ENCODE measurements around the gene RAPGEF6.

Gene RAPGEF6

GRCh38 chr5:131541071-131541470, 94.0 kb downstream of the RAPGEF6 start:
- DNase-seq = no peak

- DNase-seq = no peak
Measured at GRCh38 chr5:131539251-131539650, 95.8 kb downstream of the RAPGEF6 start.

- DNase-seq = no peak
Measured at GRCh38 chr5:131538177-131538593, 96.8 kb downstream of the RAPGEF6 start.

DNA sequence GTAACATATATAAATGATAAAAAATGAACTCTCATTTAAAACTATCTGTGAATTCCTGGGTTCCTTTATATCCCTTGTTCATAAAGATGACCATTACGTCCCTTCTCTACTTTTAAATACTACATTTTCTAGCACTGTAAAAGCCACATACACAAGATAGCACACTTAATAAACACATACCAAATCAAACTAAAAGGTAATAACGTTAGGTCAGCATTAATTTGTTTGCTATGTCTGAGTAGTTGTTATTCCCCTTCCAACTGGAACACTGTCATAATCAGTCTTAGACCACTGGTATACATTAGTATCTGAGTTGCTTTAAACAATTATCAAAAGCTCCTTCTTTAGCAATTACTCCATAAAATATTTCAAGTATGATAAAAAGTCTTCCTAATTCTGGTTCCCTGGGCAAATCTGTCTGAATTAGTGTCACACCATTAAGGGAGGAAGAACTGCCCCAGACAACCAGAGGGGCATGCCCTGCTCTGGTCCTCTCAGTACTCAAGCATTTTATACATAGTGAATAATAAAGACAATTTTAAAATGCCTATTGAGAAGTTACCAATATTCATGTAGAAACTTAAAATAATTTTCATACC, 98.1 kb downstream of the RAPGEF6 start:
- DNase-seq = no peak

GRCh38 chr5:131536211-131536826, 98.7 kb downstream of the RAPGEF6 start:
- DNase-seq = peak; percentile 51

GRCh38 chr5:131534974-131535373, 100.1 kb downstream of the RAPGEF6 start:
- DNase-seq = no peak

DNA sequence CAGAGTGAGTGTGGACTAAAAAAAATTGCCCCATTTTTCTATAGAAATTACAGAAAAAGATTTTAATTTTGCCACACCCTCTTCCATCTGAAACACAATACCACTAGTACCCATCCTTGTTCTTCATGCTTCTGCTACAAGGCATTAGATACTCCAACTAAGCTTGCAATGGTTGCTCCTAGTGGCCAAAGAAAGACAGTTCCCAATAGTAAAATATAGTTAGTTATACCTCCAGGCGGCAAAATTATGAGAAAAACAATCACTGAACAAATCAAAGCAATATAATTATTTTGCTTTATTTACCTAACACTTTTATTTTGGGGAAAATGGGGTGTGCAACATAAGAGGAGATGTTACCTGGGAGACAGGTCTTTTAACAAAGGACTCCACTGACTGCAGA, 101.2 kb downstream of the RAPGEF6 start:
- DNase-seq = no peak

DNA sequence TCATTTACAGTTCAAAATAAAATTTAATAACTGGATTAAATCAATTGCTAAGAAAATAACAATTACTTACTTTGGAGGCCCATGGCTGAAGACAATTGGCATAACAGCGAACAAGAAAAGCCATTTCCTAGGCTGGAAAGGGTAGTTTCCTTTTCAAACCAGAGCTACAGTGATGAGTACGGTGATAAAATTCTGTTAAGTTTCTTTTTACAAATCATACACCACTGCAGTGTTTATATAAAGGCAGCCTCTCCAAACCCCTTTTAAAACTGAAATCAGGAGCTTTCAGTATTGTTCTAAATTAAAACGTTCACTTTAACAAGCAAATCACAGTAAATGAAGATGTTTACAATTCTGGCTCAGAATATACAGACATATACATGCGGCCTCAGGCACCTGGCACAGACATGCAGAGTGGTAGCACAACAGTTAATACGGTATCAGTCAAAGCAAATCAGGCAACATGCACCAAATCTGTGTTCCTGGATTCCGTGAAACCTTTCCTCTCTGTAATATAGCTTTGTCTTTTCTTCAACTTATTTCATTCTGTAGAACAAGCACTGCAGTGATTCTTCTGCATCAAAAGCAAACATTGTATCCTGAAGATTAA, 102.9 kb downstream of the RAPGEF6 start:
- DNase-seq = no peak

GRCh38 chr5:131530706-131531331, 104.2 kb downstream of the RAPGEF6 start:
- DNase-seq = peak; percentile 11

DNA sequence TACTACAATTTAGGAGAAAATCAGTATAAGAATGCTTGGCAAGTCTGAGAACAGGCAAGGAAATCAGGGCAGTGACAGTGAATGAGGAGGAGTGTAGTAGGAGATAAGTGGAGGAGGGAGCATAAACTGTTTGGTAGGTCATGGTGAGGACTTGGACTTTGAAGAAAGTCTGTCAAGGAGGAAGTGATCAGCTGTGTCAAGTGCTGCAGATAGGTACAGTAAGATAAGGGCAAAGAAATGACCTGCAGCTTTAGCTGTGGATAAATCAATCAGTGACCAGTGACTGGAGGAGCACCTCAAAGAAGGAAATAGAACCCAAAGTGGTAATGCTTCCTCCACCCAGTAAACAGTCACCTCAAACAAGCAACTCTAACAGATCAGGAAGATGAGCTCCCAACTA, 106.3 kb downstream of the RAPGEF6 start:
- no peak for DNase-seq

GRCh38 chr5:131525805-131526204, 109.2 kb downstream of the RAPGEF6 start:
- no peak for DNase-seq

- no peak for DNase-seq
Measured at GRCh38 chr5:131524431-131524830, 110.6 kb downstream of the RAPGEF6 start.

- DNase-seq = no peak
Measured at GRCh38 chr5:131523500-131524185, 111.4 kb downstream of the RAPGEF6 start.

- DNase-seq = no peak
Measured at GRCh38 chr5:131521252-131521651, 113.8 kb downstream of the RAPGEF6 start.

GRCh38 chr5:131515348-131515747, 119.7 kb downstream of the RAPGEF6 start:
- DNase-seq = no peak

GRCh38 chr5:131514316-131515283, 120.4 kb downstream of the RAPGEF6 start:
- no peak for DNase-seq

GRCh38 chr5:131513780-131514179, 121.2 kb downstream of the RAPGEF6 start:
- no peak for DNase-seq

DNA sequence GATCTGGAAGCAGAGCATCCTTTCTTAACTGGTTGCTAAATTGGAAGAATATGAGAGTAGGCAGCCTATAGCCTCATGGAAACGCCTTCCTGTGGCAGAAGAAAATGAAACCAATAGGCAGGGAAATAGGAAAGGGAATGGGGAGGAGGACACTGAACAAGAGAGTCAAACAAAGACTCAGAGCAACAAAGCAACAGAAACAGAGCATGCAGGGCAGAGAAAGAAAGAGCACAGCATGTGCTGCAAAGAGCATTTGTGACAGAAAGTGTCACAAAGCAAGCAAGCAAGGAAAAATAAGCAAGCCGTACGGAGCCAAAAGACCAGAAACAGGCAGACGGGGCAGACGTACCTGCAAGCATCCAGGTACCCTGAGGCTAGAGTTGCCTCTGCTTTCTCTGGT, 123.1 kb downstream of the RAPGEF6 start:
- DNase-seq = no peak

DNA sequence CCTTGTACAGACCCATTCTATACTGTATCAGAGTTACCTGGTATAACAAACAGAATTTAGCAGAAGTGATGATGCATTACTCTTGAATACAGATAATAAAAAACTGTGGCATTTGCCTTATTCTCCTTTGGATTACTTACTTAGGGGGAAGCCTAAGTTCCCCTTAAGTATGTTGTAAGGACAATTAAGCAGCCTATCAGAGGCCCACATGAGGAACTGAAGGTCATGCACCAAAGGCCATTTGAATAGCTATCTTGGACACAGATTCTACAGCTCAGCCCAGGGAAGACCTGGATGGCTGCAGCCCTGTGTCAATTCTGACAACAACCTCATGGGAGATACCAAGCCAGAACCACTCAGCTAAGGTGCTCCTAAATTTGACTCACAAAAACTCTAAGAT, 125.2 kb downstream of the RAPGEF6 start:
- DNase-seq = no peak

GRCh38 chr5:131505237-131505908, 129.7 kb downstream of the RAPGEF6 start:
- DNase-seq = no peak

DNA sequence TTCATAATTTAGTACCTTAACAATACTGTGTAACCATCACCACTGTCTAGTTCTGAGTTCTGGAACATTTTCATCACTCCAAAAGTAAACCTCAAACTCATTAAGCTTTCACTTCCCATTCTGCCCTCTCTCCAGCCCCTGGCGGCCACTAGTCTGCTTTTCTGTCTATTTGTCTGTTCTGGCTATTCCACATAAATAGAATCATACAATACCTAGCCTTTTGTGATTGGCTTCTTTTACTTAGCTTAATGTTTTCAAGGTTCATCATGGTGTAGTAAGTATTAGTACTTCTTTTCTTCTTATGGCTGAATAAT, 138.7 kb downstream of the RAPGEF6 start:
- no peak for DNase-seq

All from NCI-H1436 (cell line).